ENCODE measurements around the gene KBTBD13. TPM values are rescaled to one million over a fixed set of nuclear protein-coding genes. Genes with fewer than 3 reads are reported as not detected.

KBTBD13 gene
- polyA plus RNA-seq, 1 donor (not counting 4 experiments of a cell fraction or from before 2014, with no cell fraction given), result not detected

- Histone ChIP-seq H3K27me3 (ENCODE audit: control insufficient read depth, extremely low read depth, insufficient read depth, low read length) (no peaks in the 10 kb centered on the region), H3K9me1 (ENCODE audit: control insufficient read depth, extremely low read depth, insufficient read depth, low read length) (no peaks in the 10 kb centered on the region), H3K9me3 (ENCODE audit: control insufficient read depth, low read depth, low read length) (no peaks in the 10 kb centered on the region), H3K27ac (ENCODE audit: control insufficient read depth, insufficient read depth, low read length) (peak within 1 kb of the TSS; percentile 42), H2AFZ (ENCODE audit: control insufficient read depth, low read length) (peak within 1 kb of the TSS; percentile 82), H3K4me3 (ENCODE audit: control insufficient read depth in 2 of 3, extremely low read depth in 1 of 3, insufficient read depth in 2 of 3, low read depth in 1 of 3, low read length in 3 of 3) (peak within 1 kb of the TSS; percentile 82 to 92 (median 87)), H3K36me3 (ENCODE audit: control insufficient read depth in 2 of 2, extremely low read depth in 1 of 2, insufficient read depth in 2 of 2, low read length in 2 of 2) (peaks cover 3 to 10% of the 10 kb centered on the region in 2 experiments), H3K9ac (ENCODE audit: control insufficient read depth, extremely low read depth, insufficient read depth, low read length) (peak within 1 kb of the TSS; percentile 80), H3K79me2 (ENCODE audit: control insufficient read depth, insufficient read depth, low read length) (peaks cover 11% of the 10 kb centered on the region), H3K4me1 (ENCODE audit: control insufficient read depth, extremely low read depth, insufficient read depth, low read length) (peaks cover 14% of the 10 kb centered on the region), H3K4me2 (ENCODE audit: control insufficient read depth, extremely low read depth, insufficient read depth, low read depth, low read length) (peak within 1 kb of the TSS; percentile 77), H4K20me1 (ENCODE audit: control insufficient read depth, extremely low read depth, insufficient read depth, low read length) (no peaks in the 10 kb centered on the region)
- dilution Hi-C loops (cut with MboI; ENCODE audit: extremely low pct_ligation_motif_present, low sequenced_read_pairs), result no loop called here
- DNase-seq (ENCODE audit: low read depth, low spot score), result peak; percentile 40
- no peak for FAIRE-seq
- TF ChIP-seq EZH2 (IDR thresholded peaks at IDR 0.05; ENCODE audit: low read length) (no peak), CTCF (optimal IDR thresholded peaks at IDR 0.05 in 1 of 3, IDR thresholded peaks at IDR 0.05 in 1 of 3, conservative IDR thresholded peaks at IDR 0.05 in 1 of 3; ENCODE audit: extremely low read depth in 1 of 3, insufficient read depth in 2 of 3, low read length in 3 of 3) (peak in 1 of 3 experiments; percentile 0)
These were observed 47.4 kb upstream of the KBTBD13 start, which contains the start of gene MTFMT for GRCh38 chr15:65028921-65029735. Gene MTFMT (minus strand): TSS chr15:65029639. CDS start chr15:65029613, 26 bp downstream.

DNA sequence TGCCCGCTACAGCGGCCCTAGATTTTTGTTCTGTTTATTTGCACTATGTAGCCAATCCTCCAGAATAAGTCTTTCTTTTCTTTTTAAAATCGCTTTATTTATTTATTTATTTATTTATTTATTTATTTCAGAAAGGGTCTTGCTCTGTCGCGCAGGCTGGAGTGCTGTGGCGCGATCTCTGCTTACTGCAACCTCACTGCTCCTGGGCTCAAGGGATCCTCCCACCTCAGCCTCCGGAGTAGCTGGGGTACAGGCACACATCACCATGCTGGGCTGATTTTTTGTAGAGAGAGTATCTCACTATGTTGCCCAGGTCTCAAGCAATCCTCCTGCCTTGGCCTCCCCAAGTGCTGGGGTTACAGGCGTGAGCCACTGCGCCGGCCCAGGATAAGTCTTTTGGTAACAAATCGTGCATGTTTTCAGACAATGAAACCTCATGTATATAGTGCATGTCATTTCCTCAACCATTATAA lies 46.8 kb upstream of the KBTBD13 start:
- no peaks in the 10 kb centered on the region for H3K9me1 ChIP-seq (ENCODE audit: control insufficient read depth, extremely low read depth, insufficient read depth, low read length)
- H3K4me1 ChIP-seq (ENCODE audit: control insufficient read depth, extremely low read depth, insufficient read depth, low read length), result peaks cover 13% of the 10 kb centered on the region
- DNase-seq (ENCODE audit: low read depth, low spot score), result no peak
- TF ChIP-seq EZH2 (IDR thresholded peaks at IDR 0.05; ENCODE audit: low read length), result no peak
- TF ChIP-seq CTCF (optimal IDR thresholded peaks at IDR 0.05 in 1 of 3, IDR thresholded peaks at IDR 0.05 in 1 of 3, conservative IDR thresholded peaks at IDR 0.05 in 1 of 3; ENCODE audit: extremely low read depth in 1 of 3, insufficient read depth in 2 of 3, low read length in 3 of 3), result no peak
- no peak overlapping the region for H3K9ac ChIP-seq (ENCODE audit: control insufficient read depth, extremely low read depth, insufficient read depth, low read length)
- H3K27me3 ChIP-seq (ENCODE audit: control insufficient read depth, extremely low read depth, insufficient read depth, low read length), result no peaks in the 10 kb centered on the region
- peak overlapping the region in 2 of 3 experiments; percentile 87 to 92 for H3K4me3 ChIP-seq (ENCODE audit: control insufficient read depth in 2 of 3, extremely low read depth in 1 of 3, insufficient read depth in 2 of 3, low read depth in 1 of 3, low read length in 3 of 3)
- H3K9me3 ChIP-seq (ENCODE audit: control insufficient read depth, low read depth, low read length), result no peaks in the 10 kb centered on the region
- FAIRE-seq, result no peak
- H3K4me2 ChIP-seq (ENCODE audit: control insufficient read depth, extremely low read depth, insufficient read depth, low read depth, low read length), result no peak overlapping the region
- H3K79me2 ChIP-seq (ENCODE audit: control insufficient read depth, insufficient read depth, low read length), result peaks cover 11% of the 10 kb centered on the region
- dilution Hi-C loops (cut with MboI; ENCODE audit: extremely low pct_ligation_motif_present, low sequenced_read_pairs), result no loop called here
- no peak overlapping the region for H3K27ac ChIP-seq (ENCODE audit: control insufficient read depth, insufficient read depth, low read length)
- H3K36me3 ChIP-seq (ENCODE audit: control insufficient read depth in 2 of 2, extremely low read depth in 1 of 2, insufficient read depth in 2 of 2, low read length in 2 of 2), result peaks cover 3 to 6% of the 10 kb centered on the region in 2 experiments
- no peaks in the 10 kb centered on the region for H4K20me1 ChIP-seq (ENCODE audit: control insufficient read depth, extremely low read depth, insufficient read depth, low read length)
- H2AFZ ChIP-seq (ENCODE audit: control insufficient read depth, low read length), result no peak overlapping the region

Measured in keratinocyte (primary cell).